Measurements from ENCODE around the gene TNP2.
"Not testable (repeated sequence)": the region's sequence is repeated elsewhere in the genome, so short reads cannot be mapped to it uniquely, and the experiment has no call there.

TNP2 gene

DNA sequence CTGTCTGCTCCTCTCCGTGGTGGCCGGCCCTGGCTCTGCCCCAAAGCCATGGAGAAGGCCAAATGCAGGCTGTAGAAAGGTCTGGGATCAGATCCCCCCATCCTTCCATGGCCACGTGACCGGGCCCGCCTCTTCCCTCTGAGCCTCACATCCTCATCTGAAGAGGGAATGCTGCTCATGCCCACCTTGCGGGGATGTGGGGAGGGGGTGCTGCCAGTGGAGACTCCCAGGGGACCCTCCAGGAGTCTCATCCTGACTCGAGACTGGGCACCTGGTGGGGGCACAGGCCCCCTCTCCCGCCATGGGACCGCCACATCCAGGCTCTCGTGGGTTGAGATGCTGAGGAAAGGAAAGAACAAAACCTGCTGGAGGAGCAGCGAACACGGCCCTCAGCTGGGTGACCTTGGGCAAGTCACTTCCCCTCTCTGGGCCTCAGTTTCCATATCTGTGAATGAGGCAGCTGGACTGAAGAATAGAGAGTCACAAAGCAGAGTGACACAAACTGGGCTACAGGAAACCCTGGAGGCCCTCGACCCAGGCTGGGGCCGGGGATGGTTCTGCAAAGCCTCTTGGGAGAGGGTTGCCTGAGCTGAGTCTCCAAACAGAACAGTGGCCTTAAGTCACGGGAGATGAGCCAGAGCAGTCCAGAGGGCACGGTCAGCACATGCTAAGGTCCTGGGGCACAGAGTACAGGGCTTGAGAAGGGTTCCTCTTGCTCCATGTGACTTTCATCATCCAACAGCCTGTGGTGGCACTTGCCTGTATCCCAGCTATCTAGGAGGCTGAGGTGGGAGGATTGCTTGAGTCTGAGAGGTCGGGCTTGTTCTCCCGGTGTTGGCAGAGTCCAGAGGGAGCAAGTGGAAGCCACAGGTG is 43.2 kb downstream of the TNP2 start:
- H3K4me1 ChIP-seq (ENCODE audit: insufficient read depth, low read length, severe bottlenecking), result peaks cover 19% of the 10 kb centered on the region
- TF ChIP-seq, protein P1, sequence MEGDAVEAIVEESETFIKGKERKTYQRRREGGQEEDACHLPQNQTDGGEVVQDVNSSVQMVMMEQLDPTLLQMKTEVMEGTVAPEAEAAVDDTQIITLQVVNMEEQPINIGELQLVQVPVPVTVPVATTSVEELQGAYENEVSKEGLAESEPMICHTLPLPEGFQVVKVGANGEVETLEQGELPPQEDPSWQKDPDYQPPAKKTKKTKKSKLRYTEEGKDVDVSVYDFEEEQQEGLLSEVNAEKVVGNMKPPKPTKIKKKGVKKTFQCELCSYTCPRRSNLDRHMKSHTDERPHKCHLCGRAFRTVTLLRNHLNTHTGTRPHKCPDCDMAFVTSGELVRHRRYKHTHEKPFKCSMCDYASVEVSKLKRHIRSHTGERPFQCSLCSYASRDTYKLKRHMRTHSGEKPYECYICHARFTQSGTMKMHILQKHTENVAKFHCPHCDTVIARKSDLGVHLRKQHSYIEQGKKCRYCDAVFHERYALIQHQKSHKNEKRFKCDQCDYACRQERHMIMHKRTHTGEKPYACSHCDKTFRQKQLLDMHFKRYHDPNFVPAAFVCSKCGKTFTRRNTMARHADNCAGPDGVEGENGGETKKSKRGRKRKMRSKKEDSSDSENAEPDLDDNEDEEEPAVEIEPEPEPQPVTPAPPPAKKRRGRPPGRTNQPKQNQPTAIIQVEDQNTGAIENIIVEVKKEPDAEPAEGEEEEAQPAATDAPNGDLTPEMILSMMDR (IDR thresholded peaks at IDR 0.05; ENCODE audit: low read length), result no peak
- no peak for TF ChIP-seq EZH2 (IDR thresholded peaks at IDR 0.05; ENCODE audit: borderline replicate concordance, low read length)
- no peaks in the 10 kb centered on the region for H4K20me1 ChIP-seq (ENCODE audit: insufficient read depth, low read length)
- no peak overlapping the region for H3K9ac ChIP-seq (ENCODE audit: low read length)
- H3K36me3 ChIP-seq (ENCODE audit: insufficient read depth, low read length), result no peaks in the 10 kb centered on the region
- no peak overlapping the region for H2AFZ ChIP-seq (ENCODE audit: low read length)
- no peak overlapping the region for H3K27ac ChIP-seq (ENCODE audit: low read depth, low read length, poor library complexity, severe bottlenecking)
- H3F3A ChIP-seq (ENCODE audit: insufficient read depth, low read length), result no peaks in the 10 kb centered on the region
- no peaks in the 10 kb centered on the region for H3K9me3 ChIP-seq (ENCODE audit: low read length)
- no peaks in the 10 kb centered on the region for H3K9me2 ChIP-seq (ENCODE audit: low read depth, low read length)
- H3K4me2 ChIP-seq (ENCODE audit: low read length), result peak overlapping the region; percentile 50
- H3K4me3 ChIP-seq (ENCODE audit: low read depth, low read length, poor library complexity, severe bottlenecking), result peak overlapping the region; percentile 29
- no peaks in the 10 kb centered on the region; the same call in 1 of the 2 replicates for H3K27me3 ChIP-seq (ENCODE audit: insufficient read depth, low read length)
- H3K79me2 ChIP-seq (ENCODE audit: insufficient read depth, low read length), result no peaks in the 10 kb centered on the region

DNA sequence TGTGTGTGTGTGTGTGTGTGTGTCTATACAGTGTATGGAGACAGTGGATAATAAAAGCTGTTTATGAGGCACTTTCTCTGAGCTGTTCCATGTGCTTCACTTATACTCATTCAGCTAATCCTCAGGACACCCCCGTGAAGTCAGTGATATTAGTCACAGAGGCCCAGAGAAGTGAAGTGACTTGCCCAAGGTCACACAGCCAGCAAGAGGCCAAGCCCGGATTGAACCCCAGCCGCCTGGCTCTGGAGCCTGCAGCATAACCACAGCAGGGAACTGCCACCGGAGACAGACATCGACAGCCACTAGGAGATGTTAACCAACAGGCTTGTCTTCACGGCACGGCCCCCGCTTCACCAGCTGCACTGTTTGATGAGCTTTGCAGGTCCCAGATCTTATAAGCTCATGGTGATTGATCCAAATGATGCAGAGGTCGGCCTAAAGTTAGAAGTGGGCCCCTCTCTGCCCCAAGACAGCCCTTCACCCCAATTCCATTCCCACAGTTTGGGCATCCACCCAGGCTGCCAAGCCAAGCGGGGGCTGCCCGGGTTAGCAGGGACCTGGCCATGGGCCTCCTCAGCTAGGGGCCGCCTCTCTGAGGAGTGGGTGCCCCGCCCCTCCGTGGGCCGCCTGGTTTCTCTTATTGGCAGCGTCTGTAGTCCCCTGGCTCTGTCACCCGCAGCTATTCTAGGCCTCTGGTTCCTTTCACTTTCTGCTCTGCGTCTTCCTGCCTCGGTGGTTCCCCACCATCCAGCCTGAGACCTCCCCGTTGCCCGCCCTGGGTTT is 44.0 kb downstream of the TNP2 start:
- no peaks in the 10 kb centered on the region for H3K9me2 ChIP-seq (ENCODE audit: low read depth, low read length)
- TF ChIP-seq EZH2 (IDR thresholded peaks at IDR 0.05; ENCODE audit: borderline replicate concordance, low read length), result no peak
- TF ChIP-seq, protein P1 (IDR thresholded peaks at IDR 0.05; ENCODE audit: low read length), result no peak
- no peak overlapping the region for H3K27ac ChIP-seq (ENCODE audit: low read depth, low read length, poor library complexity, severe bottlenecking)
- H3K27me3 ChIP-seq (ENCODE audit: insufficient read depth, low read length), result no peaks in the 10 kb centered on the region; the same call in 1 of the 2 replicates
- H3K4me1 ChIP-seq (ENCODE audit: insufficient read depth, low read length, severe bottlenecking), result peaks cover 19% of the 10 kb centered on the region
- peak overlapping the region; percentile 29 for H3K4me3 ChIP-seq (ENCODE audit: low read depth, low read length, poor library complexity, severe bottlenecking)
- H3K36me3 ChIP-seq (ENCODE audit: insufficient read depth, low read length), result no peaks in the 10 kb centered on the region
- peak overlapping the region; percentile 50 for H3K4me2 ChIP-seq (ENCODE audit: low read length)
- H3K9ac ChIP-seq (ENCODE audit: low read length), result no peak overlapping the region
- H2AFZ ChIP-seq (ENCODE audit: low read length), result no peak overlapping the region
- no peaks in the 10 kb centered on the region for H3K9me3 ChIP-seq (ENCODE audit: low read length)
- H3F3A ChIP-seq (ENCODE audit: insufficient read depth, low read length), result no peaks in the 10 kb centered on the region
- H3K79me2 ChIP-seq (ENCODE audit: insufficient read depth, low read length), result no peaks in the 10 kb centered on the region
- H4K20me1 ChIP-seq (ENCODE audit: insufficient read depth, low read length), result no peaks in the 10 kb centered on the region

DNA sequence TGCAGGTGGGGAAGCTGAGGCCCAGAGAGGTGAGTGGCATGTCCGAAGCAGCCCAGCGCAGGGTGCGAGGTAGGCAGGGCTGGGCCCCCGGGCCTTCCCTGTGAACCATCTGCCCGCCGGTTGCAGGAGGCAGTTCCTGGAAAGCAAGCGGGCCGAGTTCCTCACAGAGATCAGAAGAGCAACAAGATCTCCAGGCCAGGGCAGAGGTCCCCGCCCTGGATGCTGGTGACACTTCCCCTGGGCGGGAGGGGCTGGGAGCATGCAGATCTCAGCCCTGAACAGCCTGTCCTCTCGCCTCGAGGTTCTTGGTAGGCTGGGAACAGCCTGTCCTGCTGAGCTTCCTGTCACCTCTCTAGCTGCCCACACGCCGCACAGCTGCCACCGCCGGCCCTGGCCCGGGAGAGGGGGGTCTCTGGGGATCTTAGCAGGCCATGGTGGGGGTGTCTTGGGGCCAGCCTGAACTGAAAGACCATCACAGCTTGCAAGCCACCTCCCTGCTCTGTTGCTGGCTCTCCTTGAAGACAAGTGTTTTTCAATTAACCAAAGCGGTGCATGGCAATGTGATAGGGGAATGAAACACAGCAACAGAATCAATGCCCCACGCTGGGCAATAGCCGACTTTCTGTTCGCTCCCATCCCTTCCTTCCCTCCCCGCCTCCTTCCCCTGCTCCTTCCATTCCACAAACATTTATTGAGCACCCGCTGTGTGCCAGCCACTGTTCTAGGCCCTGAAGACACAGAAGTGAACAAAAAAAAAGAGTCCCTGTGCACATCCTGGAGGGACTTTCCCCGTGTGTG is 44.8 kb downstream of the TNP2 start:
- H3K27me3 ChIP-seq (ENCODE audit: insufficient read depth, low read length), result no peaks in the 10 kb centered on the region; the same call in 1 of the 2 replicates
- H3K4me3 ChIP-seq (ENCODE audit: low read depth, low read length, poor library complexity, severe bottlenecking), result no peak overlapping the region
- no peaks in the 10 kb centered on the region for H3F3A ChIP-seq (ENCODE audit: insufficient read depth, low read length)
- no peak overlapping the region for H3K9ac ChIP-seq (ENCODE audit: low read length)
- H3K27ac ChIP-seq (ENCODE audit: low read depth, low read length, poor library complexity, severe bottlenecking), result no peak overlapping the region
- no peaks in the 10 kb centered on the region for H3K36me3 ChIP-seq (ENCODE audit: insufficient read depth, low read length)
- no peaks in the 10 kb centered on the region for H3K9me2 ChIP-seq (ENCODE audit: low read depth, low read length)
- no peak overlapping the region for H2AFZ ChIP-seq (ENCODE audit: low read length)
- peaks cover 19% of the 10 kb centered on the region for H3K4me1 ChIP-seq (ENCODE audit: insufficient read depth, low read length, severe bottlenecking)
- no peaks in the 10 kb centered on the region for H3K79me2 ChIP-seq (ENCODE audit: insufficient read depth, low read length)
- TF ChIP-seq, protein P1 (IDR thresholded peaks at IDR 0.05; ENCODE audit: low read length), result no peak
- no peak for TF ChIP-seq EZH2 (IDR thresholded peaks at IDR 0.05; ENCODE audit: borderline replicate concordance, low read length)
- 0 out of 2 replicates have a peak, but pooled peaks cover 1% of the 10 kb centered on the region for H3K9me3 ChIP-seq (ENCODE audit: low read length)
- no peaks in the 10 kb centered on the region for H4K20me1 ChIP-seq (ENCODE audit: insufficient read depth, low read length)
- peak overlapping the region; percentile 50; the same call in 1 of the 2 replicates for H3K4me2 ChIP-seq (ENCODE audit: low read length)

DNA sequence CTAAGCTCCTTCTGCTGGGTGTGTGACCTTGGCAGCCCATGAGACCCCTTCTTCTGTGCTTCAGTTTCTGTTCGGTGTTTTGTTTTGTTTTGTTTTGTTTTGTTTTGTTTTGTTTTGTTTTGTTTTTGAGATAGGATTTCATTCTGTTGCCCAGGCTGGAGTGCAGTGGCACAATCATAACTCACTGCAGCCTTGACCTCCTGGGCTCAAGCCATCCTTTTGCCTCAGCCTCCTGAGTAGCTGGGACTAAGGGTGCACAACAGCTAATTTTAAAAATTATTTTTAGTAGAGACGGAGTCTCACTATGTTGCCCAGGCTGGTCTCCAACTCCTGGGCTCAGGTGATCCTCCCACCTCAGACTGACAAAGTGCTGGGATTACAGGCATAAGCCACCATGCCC is 48.6 kb downstream of the TNP2 start:
- not testable (repeated sequence) for H3K27ac ChIP-seq (ENCODE audit: low read depth, low read length, poor library complexity, severe bottlenecking); H3F3A ChIP-seq (ENCODE audit: insufficient read depth, low read length); H3K79me2 ChIP-seq (ENCODE audit: insufficient read depth, low read length); H3K4me3 ChIP-seq (ENCODE audit: low read depth, low read length, poor library complexity, severe bottlenecking); H4K20me1 ChIP-seq (ENCODE audit: insufficient read depth, low read length); H3K27me3 ChIP-seq (ENCODE audit: insufficient read depth, low read length); H2AFZ ChIP-seq (ENCODE audit: low read length); H3K9me2 ChIP-seq (ENCODE audit: low read depth, low read length); H3K4me2 ChIP-seq (ENCODE audit: low read length); H3K9ac ChIP-seq (ENCODE audit: low read length); H3K36me3 ChIP-seq (ENCODE audit: insufficient read depth, low read length)
- Histone ChIP-seq H3K9me3 (ENCODE audit: low read length) (peaks cover 16% of the 10 kb centered on the region), H3K4me1 (ENCODE audit: insufficient read depth, low read length, severe bottlenecking) (peaks cover 16% of the 10 kb centered on the region)
